ENCODE results near the gene ABHD6.

Gene ABHD6

GRCh38 chr3:58340594-58341244 is 103.1 kb downstream of the ABHD6 start:
- no peak overlapping the region for H3K4me3 ChIP-seq (ENCODE audit: low read depth in 1 of 2, low read length in 1 of 2)
- no peaks in the 10 kb centered on the region for H3K27me3 ChIP-seq
- peaks cover 21% of the 10 kb centered on the region for H3K36me3 ChIP-seq
- H3K27ac ChIP-seq, result peak overlapping the region; percentile 42
- no peaks in the 10 kb centered on the region for H3K9me3 ChIP-seq
- TF ChIP-seq CTCF (IDR thresholded peaks at IDR 0.05), result no peak
- peaks cover 16 to 32% of the 10 kb centered on the region in 2 experiments for H3K4me1 ChIP-seq (ENCODE audit: control insufficient read depth in 1 of 2, insufficient read depth in 1 of 2, low read depth in 1 of 2, low read length in 1 of 2)

DNA sequence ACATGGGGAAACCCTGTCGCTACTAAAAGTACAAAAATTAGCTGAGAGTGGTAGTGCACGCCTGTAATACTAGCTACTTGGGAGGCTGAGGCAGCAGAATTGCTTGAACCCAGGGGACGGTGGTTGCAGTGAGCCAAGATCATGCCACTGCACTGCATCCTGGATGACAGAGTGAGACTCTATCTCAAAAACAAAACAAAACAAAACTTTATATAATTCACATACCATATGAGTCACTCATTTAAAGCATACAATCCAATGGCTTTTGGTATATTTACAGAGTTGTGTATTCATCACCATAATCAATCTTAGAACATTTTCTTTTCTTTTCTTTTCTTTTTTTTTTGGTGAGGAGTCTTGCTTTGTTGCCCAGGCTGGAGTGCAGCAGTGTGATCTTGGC is 103.8 kb downstream of the ABHD6 start:
- H3K27ac ChIP-seq, result peak overlapping the region; percentile 42
- TF ChIP-seq CTCF (IDR thresholded peaks at IDR 0.05), result no peak
- H3K9me3 ChIP-seq, result no peaks in the 10 kb centered on the region
- H3K27me3 ChIP-seq, result no peaks in the 10 kb centered on the region
- peaks cover 21% of the 10 kb centered on the region for H3K36me3 ChIP-seq
- H3K4me3 ChIP-seq (ENCODE audit: low read depth in 1 of 2, low read length in 1 of 2), result no peak overlapping the region
- peaks cover 17 to 31% of the 10 kb centered on the region in 2 experiments for H3K4me1 ChIP-seq (ENCODE audit: control insufficient read depth in 1 of 2, insufficient read depth in 1 of 2, low read depth in 1 of 2, low read length in 1 of 2)

DNA sequence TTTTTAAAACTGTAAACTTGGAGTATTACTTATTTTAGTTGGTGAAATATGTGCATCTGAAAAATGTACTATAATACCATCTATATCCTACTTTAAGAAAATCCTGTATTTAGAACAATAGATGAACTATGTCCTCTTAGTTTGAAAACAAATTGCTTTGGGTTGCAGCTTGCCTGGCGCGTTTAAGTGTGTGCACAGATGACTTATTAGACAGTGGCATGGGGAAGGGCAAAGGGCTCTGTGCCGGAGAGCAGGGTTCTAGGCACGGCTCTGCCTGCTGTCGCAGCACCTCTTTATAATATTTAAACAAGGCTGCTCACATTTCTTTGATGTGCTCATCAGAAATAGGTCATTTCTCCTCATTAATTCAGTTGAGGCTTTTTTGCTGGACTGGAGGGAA is 105.1 kb downstream of the ABHD6 start:
- Histone ChIP-seq H3K9me3 (no peaks in the 10 kb centered on the region), H3K27me3 (no peaks in the 10 kb centered on the region), H3K4me3 (ENCODE audit: low read depth in 1 of 2, low read length in 1 of 2) (no peak overlapping the region), H3K4me1 (ENCODE audit: control insufficient read depth in 1 of 2, insufficient read depth in 1 of 2, low read depth in 1 of 2, low read length in 1 of 2) (peaks cover 11 to 20% of the 10 kb centered on the region in 2 experiments), H3K27ac (no peak overlapping the region), H3K36me3 (peaks cover 17% of the 10 kb centered on the region)
- TF ChIP-seq CTCF (IDR thresholded peaks at IDR 0.05), result no peak

Data from neutrophil (primary cell).